Measurements from ENCODE around the gene PHLDB2. TPM values are rescaled to one million over a fixed set of nuclear protein-coding genes. Genes with fewer than 3 reads are reported as not detected.

The PHLDB2 gene
- total RNA-seq, 1 donor from 2014 or later: 170 TPM

DNA sequence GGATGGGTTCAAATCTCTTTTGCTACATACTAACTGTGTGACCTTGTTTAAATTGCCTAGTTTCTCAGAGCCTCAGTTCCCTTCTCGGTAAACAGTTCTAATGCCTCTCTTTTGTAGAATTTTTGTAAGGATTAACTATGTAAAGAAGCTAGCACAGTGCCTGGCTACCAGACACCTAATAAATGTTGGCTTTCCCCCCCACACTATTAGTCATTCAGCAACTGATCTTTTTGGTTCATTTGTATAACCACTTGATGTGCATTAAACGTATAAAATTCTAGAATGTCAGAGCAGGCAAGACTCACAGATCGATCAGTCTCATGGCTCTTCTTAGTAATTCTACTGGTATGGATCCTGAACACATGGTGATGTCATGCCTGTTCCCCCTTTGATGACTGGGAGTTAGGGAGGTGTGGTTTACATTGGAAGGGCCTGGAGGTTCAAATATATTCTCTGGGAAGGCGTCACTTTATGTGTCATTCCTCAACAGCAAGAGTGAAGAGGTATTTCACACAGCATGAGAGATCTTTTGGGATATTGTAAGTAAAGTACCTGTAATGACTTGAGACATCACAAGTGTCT is 146.1 kb downstream of the PHLDB2 start:
- Mint-ChIP-seq H3K4me3 (ENCODE audit: unreplicated experiment) (no peak overlapping the region), H3K36me3 (ENCODE audit: low read depth, unreplicated experiment) (no peaks in the 10 kb centered on the region), H3K27me3 (ENCODE audit: low read depth, unreplicated experiment) (no peaks in the 10 kb centered on the region), H3K4me1 (ENCODE audit: low read depth, unreplicated experiment) (peaks cover 54% of the 10 kb centered on the region), H3K9me3 (ENCODE audit: unreplicated experiment) (peaks cover 1% of the 10 kb centered on the region), H3K27ac (ENCODE audit: unreplicated experiment) (no peak overlapping the region)
- Histone ChIP-seq H3K27me3 (ENCODE audit: insufficient read depth, low read length) (no peaks in the 10 kb centered on the region), H3K4me3 (ENCODE audit: insufficient read depth, low read depth, low read length) (no peak overlapping the region), H3K4me2 (ENCODE audit: low read length) (peak overlapping the region; percentile 13), H3K9ac (ENCODE audit: low read length) (no peak overlapping the region), H3K79me2 (ENCODE audit: insufficient read depth, low read length) (peaks cover 16% of the 10 kb centered on the region), H3K36me3 (ENCODE audit: insufficient read depth, low read length) (peaks cover 14% of the 10 kb centered on the region), H2AFZ (ENCODE audit: low read depth, low read length) (no peak overlapping the region), H3K4me1 (ENCODE audit: insufficient read depth, low read length) (peaks cover 44% of the 10 kb centered on the region), H4K20me1 (ENCODE audit: insufficient read depth, low read length) (no peaks in the 10 kb centered on the region), H3K9me3 (ENCODE audit: insufficient read depth, low read depth, low read length) (no peaks in the 10 kb centered on the region), H3K27ac (ENCODE audit: low read depth, low read length) (no peak overlapping the region)
- no peak for FAIRE-seq
- no peak for TF ChIP-seq EZH2 (IDR thresholded peaks at IDR 0.05; ENCODE audit: insufficient read depth, low read length)
- TF ChIP-seq, protein P1, sequence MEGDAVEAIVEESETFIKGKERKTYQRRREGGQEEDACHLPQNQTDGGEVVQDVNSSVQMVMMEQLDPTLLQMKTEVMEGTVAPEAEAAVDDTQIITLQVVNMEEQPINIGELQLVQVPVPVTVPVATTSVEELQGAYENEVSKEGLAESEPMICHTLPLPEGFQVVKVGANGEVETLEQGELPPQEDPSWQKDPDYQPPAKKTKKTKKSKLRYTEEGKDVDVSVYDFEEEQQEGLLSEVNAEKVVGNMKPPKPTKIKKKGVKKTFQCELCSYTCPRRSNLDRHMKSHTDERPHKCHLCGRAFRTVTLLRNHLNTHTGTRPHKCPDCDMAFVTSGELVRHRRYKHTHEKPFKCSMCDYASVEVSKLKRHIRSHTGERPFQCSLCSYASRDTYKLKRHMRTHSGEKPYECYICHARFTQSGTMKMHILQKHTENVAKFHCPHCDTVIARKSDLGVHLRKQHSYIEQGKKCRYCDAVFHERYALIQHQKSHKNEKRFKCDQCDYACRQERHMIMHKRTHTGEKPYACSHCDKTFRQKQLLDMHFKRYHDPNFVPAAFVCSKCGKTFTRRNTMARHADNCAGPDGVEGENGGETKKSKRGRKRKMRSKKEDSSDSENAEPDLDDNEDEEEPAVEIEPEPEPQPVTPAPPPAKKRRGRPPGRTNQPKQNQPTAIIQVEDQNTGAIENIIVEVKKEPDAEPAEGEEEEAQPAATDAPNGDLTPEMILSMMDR (IDR thresholded peaks at IDR 0.05; ENCODE audit: insufficient read depth, low read depth, low read length): no peak
- peak; percentile 64 for DNase-seq (ENCODE audit: low read depth)

DNA sequence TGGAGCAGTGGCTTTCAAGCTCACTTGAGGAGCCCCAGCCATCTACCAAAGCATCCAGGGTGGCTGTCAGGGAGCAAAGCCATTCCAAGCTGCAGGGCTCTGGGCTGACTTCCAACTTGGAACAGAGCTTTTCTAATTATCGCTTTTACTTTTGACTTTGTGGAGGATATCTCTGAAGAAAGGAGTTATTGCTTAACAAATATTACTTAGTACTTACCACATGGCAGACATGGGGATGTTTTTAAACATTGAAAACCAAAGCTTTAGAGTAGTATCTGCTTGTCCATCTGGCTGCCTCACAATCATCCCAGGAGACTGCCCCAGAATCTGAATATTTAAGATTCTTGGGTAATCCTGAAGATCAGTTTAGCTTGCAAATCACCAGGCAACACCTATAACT is 148.6 kb downstream of the PHLDB2 start:
- Mint-ChIP-seq H3K27ac (ENCODE audit: unreplicated experiment) (peak overlapping the region; percentile 4), H3K36me3 (ENCODE audit: low read depth, unreplicated experiment) (no peaks in the 10 kb centered on the region), H3K4me1 (ENCODE audit: low read depth, unreplicated experiment) (peaks cover 43% of the 10 kb centered on the region), H3K4me3 (ENCODE audit: unreplicated experiment) (no peak overlapping the region), H3K9me3 (ENCODE audit: unreplicated experiment) (peaks cover 1% of the 10 kb centered on the region), H3K27me3 (ENCODE audit: low read depth, unreplicated experiment) (no peaks in the 10 kb centered on the region)
- DNase-seq (ENCODE audit: low read depth): no peak
- H3K4me3 ChIP-seq (ENCODE audit: insufficient read depth, low read depth, low read length): no peak overlapping the region
- H2AFZ ChIP-seq (ENCODE audit: low read depth, low read length): no peak overlapping the region
- H4K20me1 ChIP-seq (ENCODE audit: insufficient read depth, low read length): no peaks in the 10 kb centered on the region
- H3K4me2 ChIP-seq (ENCODE audit: low read length): no peak overlapping the region
- peaks cover 14% of the 10 kb centered on the region for H3K36me3 ChIP-seq (ENCODE audit: insufficient read depth, low read length)
- H3K79me2 ChIP-seq (ENCODE audit: insufficient read depth, low read length): no peaks in the 10 kb centered on the region
- H3K4me1 ChIP-seq (ENCODE audit: insufficient read depth, low read length): peaks cover 20% of the 10 kb centered on the region
- TF ChIP-seq, protein P1 (IDR thresholded peaks at IDR 0.05; ENCODE audit: insufficient read depth, low read depth, low read length): no peak
- no peak for TF ChIP-seq EZH2 (IDR thresholded peaks at IDR 0.05; ENCODE audit: insufficient read depth, low read length)
- H3K27ac ChIP-seq (ENCODE audit: low read depth, low read length): no peak overlapping the region
- no peak overlapping the region for H3K9ac ChIP-seq (ENCODE audit: low read length)
- no peaks in the 10 kb centered on the region for H3K27me3 ChIP-seq (ENCODE audit: insufficient read depth, low read length)
- no peaks in the 10 kb centered on the region for H3K9me3 ChIP-seq (ENCODE audit: insufficient read depth, low read depth, low read length)
- no peak for FAIRE-seq

DNA sequence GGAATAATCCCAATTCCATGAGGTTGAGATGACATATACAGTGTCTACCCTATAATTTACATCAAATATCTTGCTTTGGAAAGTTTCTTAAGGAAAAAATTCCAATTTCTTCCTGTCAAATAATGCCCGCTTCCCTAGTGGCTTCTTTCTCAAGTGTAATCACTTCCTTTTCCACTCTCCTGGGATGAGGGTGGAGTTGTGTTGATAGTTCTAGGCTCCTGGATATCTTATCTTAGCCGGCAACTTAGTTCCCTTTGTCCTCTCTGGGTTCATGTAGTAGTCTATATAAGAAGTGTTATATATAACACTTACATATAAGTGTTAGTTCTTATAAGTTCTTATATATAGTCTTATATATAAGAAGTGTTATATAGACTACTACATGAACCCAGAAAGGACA is 150.6 kb downstream of the PHLDB2 start:
- H3K27me3 Mint-ChIP-seq (ENCODE audit: low read depth, unreplicated experiment): no peaks in the 10 kb centered on the region
- DNase-seq (ENCODE audit: low read depth) (no peak), FAIRE-seq (no peak)
- no peak overlapping the region for H3K27ac Mint-ChIP-seq (ENCODE audit: unreplicated experiment)
- no peak overlapping the region for H2AFZ ChIP-seq (ENCODE audit: low read depth, low read length)
- no peaks in the 10 kb centered on the region for H3K27me3 ChIP-seq (ENCODE audit: insufficient read depth, low read length)
- H3K9me3 ChIP-seq (ENCODE audit: insufficient read depth, low read depth, low read length): no peaks in the 10 kb centered on the region
- no peaks in the 10 kb centered on the region for H3K36me3 Mint-ChIP-seq (ENCODE audit: low read depth, unreplicated experiment)
- peaks cover 12% of the 10 kb centered on the region for H3K36me3 ChIP-seq (ENCODE audit: insufficient read depth, low read length)
- no peaks in the 10 kb centered on the region for H4K20me1 ChIP-seq (ENCODE audit: insufficient read depth, low read length)
- peaks cover 10% of the 10 kb centered on the region for H3K4me1 ChIP-seq (ENCODE audit: insufficient read depth, low read length)
- H3K4me1 Mint-ChIP-seq (ENCODE audit: low read depth, unreplicated experiment): peaks cover 26% of the 10 kb centered on the region
- no peak overlapping the region for H3K4me3 Mint-ChIP-seq (ENCODE audit: unreplicated experiment)
- TF ChIP-seq EZH2 (IDR thresholded peaks at IDR 0.05; ENCODE audit: insufficient read depth, low read length): no peak
- TF ChIP-seq, protein P1 (IDR thresholded peaks at IDR 0.05; ENCODE audit: insufficient read depth, low read depth, low read length): no peak
- H3K9me3 Mint-ChIP-seq (ENCODE audit: unreplicated experiment): peaks cover 1% of the 10 kb centered on the region
- no peaks in the 10 kb centered on the region for H3K79me2 ChIP-seq (ENCODE audit: insufficient read depth, low read length)
- no peak overlapping the region for H3K9ac ChIP-seq (ENCODE audit: low read length)
- no peak overlapping the region for H3K4me2 ChIP-seq (ENCODE audit: low read length)
- no peak overlapping the region for H3K27ac ChIP-seq (ENCODE audit: low read depth, low read length)
- no peak overlapping the region for H3K4me3 ChIP-seq (ENCODE audit: insufficient read depth, low read depth, low read length)
